ENCODE measurements around the gene IFI16.
"Not testable (repeated sequence)": the region's sequence is repeated elsewhere in the genome, so short reads cannot be mapped to it uniquely, and the experiment has no call there.

The IFI16 gene

DNA sequence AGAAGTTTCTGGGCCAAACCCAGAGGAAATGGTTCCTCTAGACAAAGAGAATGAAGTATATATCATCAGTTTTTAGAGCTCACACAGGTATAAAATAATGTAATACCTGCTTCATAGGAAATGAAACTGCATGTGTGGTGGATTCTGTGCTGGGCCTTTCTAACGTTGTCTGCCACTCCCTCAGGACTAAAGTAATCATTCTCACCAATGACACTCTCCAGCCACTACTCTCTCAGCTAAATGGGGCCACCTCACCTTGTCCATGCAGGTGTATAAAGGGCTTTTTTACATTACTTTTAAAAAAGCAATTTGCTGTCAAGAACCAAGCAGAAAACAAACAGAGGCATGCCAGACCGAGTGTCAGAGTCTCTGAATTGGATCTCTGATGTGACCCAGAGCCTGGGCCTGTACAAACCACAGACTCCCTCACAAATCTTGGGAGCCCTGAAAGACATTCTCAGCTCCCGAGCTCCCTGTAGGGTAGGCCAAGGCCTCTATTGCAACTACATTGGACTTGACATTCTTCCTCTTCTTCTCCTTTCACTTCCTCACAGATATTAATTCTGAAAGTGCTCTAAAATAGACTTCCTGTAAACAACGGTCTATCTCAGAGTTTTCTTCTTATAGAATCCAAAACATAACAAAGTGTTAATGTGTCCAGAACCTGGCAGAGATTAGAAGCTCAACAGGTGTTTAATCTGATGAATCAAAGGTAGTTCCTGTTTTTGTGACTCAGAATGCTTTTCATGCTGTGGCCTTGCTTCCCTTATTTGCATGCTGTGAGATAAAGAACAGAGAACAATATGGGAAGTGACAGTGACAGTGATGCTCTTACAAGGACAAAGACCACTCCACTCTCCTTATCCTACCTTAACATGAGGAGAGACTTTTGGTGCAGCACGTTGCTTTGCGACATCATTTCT, 58.3 kb downstream of the IFI16 start:
- no peak for DNase-seq

DNA sequence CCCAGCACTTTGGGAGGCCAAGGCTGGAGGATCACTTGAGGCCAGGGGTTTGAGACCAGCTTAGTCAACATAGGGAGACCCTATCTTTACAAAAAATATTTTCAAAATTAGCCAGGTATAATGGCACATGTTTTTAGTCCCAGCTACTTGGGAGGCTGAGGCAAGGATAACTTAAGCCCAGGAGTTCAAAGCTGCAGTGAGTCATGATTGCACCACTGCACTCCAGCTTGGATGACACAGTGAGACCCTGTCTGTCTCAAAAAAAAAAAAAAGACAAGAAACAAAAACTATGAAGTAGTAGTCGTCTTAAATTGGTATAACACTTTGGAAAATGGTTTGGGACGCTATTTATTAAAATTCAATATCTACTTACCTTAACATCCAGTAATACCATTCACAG, 59.2 kb downstream of the IFI16 start:
- no peak for DNase-seq

DNA sequence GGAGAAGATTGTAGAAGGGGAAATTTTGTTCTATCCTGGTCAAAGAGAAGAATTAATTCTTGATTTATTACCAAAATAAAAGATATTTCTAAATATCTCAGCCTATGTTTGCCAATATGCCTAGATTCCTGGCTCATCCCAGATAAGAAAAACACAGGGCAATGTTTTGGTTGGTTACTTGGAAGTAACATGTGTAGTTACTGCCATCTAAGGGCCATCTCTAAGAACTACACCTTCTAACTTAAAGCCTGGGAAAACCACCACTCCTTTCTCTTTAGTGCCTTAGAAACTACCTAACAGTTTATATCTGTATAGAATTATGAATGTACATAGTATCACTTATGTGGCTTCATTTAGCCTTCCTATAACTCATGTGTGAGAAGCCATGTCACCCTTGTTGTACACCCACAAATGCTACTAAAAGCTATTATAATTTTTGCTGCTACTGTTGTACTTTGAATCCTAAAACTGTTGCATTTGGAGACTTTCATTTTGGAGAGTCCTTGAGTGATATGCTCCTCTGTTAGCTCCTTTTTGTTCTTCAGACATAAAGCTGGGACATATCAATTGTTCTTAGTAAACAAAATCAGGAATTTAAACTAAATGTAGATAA, 62.4 kb downstream of the IFI16 start:
- no peak for DNase-seq

DNA sequence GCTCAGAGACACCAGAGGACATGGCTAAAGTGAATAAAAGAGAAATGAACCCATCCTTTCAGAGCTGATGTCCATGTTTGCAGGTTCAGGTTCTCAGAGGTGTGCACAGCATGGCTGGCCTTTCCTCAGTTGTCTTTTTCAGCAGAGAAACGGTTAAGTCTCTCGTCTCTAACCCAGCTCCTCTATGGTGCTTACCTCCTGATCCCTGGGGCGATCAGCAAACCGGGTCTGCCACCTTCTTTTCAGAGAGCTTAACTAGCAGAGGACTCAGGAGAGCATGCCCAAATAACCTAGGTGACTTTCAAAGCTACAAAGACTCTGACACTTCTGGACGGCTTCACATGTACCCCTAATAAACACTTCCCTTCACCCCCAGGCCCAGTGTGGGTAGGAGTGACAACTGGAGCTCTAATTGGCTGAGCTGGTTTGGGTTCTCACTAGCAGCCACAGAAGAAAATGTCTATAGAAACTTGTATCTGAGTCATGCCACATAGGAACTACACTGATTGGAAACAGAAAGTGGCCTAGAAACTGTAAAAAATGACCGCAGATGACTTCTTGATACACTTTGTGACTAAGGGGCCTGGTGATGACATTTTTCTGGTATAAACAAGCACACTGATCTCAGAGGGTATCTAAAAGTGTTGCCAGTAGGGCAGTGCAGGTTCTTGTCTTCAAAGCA, 66.9 kb downstream of the IFI16 start, which contains the start of gene AIM2:
Gene AIM2 (minus strand): TSS at position 329 of the 682 bp plus-strand sequence. CDS start 3,267 bp downstream, outside the sequence.
- DNase-seq, result peak; percentile 43

DNA sequence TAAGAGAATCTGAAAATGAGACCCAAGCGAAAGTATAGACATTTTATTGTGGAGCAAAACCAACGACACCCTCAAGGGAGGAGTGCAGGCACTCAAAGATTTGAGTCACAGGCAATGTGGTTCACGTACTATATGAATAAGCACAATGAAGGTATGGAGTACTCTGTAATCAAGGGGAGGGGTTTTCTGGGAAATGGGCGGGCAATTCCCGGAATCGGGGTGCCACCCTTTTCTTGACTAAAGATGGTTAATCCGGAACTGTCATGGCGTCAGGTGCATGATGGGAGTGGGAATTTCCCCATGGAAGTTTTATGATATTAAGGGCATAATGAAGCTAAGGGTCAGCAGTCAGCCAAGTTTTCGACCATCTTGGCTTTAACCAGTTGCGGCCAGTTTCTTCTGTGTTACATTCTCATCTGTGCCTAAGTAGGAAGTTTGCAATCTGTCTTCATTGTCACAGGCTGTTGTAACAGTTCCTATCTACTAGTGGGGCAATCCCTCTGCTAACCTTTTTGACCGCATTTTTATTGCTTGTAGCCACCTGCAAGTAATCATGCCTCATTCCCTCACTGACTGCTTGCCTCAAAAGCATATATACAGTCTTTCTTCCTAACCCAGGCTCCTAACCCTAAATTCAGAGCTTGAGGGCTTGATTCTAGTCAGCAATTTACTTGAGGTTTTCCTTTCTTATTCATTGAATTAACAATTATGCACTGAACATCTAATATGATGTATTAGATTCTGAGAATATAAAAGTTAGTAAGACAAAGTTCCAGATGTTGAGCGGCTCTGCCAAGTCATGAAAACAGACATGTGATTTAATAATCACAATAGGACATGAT, 67.6 kb downstream of the IFI16 start:
- peak; percentile 81 for DNase-seq

DNA sequence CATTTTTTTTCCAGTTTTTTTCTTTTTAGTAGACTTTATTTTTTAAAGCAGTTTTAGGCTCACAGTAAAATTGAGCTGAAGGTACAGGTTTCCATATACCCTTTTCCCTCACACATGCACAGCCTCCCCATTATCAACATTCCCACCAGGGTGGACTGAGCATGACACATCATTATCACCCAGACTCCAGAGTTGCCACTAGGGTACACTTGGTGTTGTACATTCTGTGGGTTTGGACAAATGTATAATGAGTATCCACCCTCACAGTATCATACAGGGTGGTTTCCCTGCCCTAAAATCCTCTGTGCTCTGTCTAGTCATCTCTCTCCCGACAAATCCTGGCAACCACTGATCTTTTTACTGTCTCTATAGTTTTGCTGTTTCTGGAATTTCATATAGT, 69.8 kb downstream of the IFI16 start:
- no peak for DNase-seq

DNA sequence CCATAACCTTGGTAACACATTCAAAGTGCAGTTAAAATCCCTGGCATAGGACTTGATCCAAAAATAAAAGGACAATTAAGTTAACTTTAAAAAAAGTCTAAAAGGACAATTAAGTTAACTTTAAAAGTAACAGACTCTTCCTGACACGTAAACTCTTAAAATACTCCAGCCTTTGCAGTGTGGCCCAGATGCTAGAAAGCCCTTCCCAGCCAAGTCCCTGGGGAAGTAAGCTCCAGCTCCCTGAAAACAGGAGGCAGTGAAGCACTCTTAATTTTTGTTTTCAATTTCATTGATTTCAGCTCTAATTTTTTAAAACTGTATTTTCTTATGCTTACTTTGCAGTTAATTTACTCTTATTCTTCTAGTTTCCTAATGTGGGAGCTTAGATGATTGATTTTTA, 71.9 kb downstream of the IFI16 start:
- no peak for DNase-seq

DNA sequence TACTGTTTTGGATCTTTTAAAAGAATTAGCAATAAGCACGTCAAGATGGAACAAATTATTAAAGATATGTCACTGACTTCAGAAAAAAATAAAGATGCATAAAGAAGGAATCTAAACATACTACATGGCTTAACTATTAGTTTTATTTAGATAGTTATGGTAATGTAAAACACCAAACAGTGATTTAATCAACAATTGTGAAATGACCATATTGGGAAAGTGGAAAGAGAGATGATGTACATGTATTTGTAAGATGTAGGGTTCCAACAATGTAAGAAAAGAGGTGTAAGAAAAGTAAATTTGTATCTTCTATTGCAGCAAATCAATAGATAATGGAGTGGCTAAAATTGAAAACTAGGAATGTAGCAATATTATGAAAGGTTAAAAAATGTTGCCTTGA, 73.3 kb downstream of the IFI16 start:
- DNase-seq, result no peak

DNA sequence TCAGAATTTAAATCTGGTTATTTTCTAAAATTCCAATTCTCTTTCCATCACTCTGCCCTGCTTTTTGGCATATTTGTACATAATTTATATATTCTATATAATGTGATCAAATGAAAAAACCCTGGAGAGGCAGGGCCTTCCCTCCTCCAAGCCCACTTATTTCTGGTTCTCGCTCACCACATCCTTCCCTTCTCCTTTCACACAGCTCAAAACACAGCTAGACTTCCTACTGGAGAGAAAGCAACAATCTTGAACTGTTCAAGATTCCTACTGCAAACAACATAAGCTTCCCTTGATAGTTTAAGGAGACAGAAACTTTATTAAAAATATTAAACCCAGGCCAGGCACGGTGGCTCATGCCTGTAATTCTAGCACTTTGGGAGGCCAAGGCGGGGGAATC, 74.4 kb downstream of the IFI16 start:
- DNase-seq, result no peak

DNA sequence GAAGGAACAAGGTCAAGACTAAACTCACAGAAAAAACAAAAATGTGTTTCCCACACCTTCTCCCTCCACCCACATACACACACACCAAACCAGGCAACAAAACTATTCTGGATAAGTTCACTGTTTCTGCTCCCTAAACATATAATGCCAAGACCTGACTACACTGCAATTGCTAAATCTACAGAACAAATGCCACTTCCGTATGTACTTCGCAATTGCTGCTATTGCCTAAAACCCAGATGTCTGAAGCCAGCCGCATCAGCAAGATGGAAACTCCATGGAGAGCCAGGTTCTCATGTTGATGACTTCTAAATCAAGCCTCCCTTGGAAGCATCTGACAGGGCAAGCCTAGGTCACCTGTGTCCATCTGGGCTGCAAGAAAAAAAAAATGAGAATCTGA, 75.2 kb downstream of the IFI16 start:
- DNase-seq, result no peak

DNA sequence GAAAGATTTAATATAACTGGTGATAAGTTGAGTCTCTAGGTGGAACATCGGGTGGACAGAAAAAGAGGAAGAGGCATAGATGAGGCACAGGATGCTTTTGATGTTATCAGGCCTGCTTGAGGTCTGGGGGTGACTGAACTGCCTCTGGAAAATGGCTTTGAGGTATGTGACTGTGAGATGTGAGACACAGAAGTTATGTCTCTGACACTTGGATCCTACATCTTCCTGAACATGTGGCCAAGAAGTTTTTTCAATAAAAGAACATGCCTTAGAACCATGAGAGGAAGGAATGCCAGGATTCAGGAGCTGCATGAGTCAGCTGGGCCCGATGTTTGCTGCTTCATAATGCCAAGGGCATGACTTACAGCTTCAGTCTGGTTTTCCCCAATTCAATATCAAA, 78.3 kb downstream of the IFI16 start:
- no peak for DNase-seq

DNA sequence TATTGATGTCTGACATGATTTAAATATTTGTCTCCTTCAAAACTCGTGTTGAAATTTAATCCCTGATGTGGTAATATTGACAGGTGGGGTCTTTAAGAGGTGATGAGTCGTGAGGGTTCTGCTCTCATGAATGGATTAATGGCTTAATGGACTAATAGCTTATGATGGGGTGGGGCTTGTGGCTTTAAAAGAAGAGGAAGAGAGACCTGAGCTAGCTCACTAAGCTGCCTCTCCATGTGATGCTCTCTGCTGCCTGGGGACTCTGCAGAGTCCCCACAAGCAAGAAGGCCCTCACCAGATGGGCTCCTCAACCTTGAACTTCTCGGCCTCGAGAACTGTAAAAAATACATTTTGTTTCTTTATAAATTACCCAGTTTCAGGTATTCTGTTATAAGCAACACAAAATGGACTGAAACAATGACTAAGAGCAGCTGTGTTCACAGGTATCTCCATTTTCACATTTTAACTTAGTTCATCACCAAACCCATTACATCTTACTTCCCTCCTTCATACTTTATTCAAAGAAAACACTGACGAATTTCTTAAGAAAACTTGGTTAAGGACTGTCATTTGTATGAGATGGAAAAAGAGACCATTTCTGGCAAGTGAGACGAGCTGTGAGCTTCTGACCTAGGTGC, 79.0 kb downstream of the IFI16 start:
- no peak for DNase-seq

DNA sequence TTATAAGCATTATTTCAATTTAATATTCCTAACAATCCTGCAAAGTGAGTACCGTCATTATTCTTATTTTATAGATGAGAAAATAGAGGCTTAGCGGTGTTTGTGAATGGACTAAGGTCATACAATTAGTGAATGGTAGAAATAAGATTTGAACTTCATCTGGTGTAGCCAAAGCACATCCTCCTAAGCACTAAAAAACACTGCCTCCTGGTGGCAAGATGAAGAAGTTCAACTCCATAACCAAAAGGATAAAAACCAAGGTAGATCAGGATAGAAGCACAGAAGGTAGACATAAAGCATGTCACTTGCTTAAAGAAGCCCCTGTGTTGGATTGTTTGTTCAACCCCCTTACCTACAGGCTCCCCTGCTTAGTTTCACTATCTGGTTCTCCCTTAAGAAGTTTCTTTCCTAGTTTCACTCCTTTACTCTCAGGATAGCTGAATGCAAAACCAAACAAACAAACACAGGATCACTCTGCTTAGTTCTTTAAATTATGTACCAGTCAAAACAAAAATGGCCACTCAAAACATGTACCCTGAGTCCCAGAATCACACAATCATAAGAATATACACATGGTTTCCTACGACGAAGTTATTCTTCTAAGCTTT, 79.6 kb downstream of the IFI16 start:
- DNase-seq, result no peak

DNA sequence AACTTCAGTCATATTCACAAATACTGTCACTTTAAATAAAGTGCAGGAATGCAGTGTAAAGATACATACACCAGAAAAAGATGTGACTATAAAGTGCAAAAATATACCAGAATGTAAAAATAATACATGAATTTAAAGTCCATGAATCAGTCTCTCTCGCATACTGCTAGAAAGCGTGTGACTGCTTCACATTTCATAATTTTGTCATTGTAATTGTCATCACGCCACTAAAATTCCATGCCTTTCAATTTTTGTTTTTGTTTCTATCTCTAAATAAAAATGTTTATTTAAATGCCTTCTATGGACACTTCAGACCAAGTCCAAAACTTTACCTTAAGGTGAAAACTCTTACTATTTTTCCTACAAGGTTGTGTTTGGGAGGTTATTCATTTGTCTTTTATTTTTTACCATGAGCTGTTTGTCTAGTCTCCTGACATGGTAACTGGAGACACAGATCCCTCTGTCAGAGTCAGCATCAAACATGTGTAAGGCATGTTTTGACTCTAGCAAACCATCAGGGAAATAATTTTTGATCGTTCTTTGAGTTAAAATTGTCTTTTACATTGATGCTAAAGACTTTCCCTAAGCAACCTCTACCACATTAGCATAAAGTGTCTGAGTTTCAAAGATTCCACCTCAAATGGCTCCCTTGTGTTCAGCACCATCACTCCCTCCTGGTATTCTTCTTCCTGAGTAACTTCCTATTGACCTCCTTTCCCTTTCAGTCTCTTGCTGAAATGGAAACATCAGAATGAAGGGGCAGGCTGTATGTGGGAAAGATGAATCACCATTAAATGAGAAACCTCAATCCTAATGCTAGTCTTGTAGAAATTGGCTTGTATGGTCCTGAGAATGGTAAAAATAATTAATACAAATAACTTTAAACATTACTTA, 80.8 kb downstream of the IFI16 start:
- no peak for DNase-seq

DNA sequence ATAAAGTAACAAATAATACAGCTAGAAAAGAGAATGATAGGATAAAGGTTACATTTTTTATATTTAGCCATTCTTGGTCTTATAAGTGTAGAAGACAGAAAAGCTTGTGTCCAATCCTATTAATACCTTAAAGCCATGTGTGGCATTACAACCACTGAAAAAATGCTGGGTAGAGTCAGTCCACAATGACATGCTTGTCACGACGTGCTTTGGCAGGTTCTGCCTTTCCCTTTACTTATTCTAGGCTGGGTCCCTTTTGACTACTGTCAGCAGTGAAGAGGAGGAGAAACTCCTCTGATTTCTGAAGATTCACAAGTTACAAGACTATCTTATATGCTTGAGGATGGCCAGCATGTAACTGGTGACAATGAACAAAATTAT, 81.5 kb downstream of the IFI16 start:
- no peak for DNase-seq

DNA sequence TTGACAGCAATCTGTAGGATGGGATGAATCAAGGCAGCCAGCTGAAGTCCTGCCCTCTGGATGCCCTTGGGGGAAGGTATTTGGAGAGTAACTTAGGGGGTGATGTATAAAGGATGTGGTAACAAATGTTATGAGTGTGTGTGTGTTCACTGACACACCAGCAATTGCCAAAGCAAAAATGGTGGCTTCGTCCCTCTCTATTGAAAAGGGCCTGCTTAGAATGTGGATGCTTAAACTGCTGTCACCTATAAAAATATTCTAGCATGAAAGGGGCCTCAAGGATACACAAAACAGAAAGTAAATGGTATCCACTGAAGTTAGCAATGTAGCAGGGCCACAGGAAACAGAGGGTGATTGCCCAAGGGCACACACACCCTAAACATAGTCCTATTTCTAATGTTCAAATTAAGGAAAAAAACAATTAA, 81.9 kb downstream of the IFI16 start:
- no peak for DNase-seq

DNA sequence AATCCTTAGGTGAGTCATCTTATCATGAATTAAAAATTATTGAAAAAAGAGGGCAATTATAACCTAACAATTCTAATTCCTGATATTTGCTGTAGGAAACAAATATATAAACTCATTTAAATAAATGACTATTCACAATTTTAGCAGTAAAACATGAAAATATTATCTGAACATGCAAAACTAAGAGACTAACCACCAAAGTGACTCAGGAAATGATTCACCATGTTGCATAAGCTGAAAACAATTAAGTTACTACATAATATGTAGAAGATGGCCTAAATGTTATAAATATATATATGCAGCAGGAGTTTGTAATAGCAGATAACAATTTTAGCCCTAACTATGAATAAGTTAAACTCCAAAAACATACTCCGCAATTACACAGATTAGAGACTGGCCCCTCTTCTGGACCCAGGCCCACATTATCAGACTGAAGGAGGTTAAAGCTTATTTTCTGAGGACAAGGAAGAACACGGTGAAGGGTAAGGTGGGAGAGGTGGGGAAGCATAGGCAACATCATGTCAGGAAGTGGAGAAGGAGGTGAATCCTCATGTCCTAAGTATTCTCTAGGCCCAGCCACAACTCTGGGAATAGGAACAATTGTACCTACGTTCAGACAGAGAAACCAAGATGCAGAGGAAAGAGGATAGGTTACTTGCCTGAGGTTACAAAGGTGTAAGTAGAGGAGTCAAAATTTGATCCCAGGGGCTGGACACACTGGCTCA, 82.5 kb downstream of the IFI16 start:
- no peak for DNase-seq

DNA sequence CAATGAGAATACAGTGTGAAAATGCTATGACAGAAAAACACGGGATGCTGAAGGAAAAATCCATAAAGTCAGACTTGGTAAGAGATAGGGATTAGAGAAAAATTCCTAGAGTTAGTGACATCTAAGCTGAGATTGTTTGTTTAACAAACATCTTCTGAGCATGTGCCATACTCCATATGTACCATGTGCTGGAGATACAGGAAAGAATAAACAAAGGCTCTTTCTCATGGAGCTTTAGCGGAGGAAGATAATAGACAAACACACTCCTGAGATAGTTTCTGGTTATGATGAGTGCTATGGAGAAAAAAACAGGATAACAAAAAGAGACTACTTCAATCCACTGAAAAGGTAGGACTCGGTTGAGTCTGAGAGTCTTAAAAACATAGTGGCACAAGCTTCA, 88.9 kb downstream of the IFI16 start:
- DNase-seq, result no peak

DNA sequence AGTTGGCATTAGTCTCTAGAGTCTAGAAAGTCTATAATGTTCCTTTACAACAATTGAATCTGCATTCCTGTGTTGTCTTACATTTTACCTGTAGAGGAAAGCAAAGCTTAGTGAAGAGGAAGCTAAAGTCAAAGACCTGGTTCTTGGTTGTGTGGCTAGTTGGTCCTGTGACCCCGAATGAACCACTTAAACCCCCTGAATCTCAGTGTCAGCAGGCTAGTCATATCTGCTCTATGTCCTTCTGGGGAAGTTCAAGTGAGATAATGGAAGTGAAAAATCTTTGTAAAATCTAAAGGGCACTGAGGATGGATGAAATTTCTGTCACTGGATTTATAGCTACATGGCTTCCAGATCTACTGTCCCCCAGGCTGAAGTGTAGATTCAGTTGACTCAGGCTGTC, 90.9 kb downstream of the IFI16 start:
- DNase-seq, result no peak

DNA sequence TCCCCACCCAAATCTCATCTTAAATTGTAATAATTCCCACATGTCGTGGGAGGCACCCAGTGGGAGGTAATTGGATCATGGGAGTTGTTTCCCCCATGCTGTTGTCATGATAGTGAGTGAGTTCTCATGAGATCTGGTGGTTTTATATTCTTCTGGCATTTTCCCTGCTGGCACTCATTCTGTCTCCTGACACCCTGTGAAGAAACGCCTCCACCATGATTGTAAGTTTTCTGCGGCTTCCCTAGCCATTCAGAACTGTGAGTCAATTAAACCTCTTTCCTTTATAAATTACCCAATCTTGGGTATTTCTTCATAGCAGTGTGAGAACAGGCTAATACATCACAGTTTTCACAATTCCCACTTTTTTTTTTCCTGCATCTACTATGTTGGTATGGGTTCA, 93.3 kb downstream of the IFI16 start:
- not testable (repeated sequence) for DNase-seq
